K562 (cell line): ENCODE data around the gene WDR64. TPM values are rescaled to one million over a fixed set of nuclear protein-coding genes. Genes with fewer than 3 reads are reported as not detected.

Experiments used
- ATAC-seq: fragments of 200-7000 bp; cut with Tn5 transposase; 3 replicates; pipeline ENCODE4 v1.9.1; 2020; ENCODE audit warnings: moderate library complexity
- BruUV-seq: library from RNA; stranded (reverse); fragments of 400-500 nt; replicated peaks from 2 replicates; lab custom pipeline; 2021; lab: Mats Ljungman, UMichigan
- CTCF ChIA-PET: fragments of 300-600 bp; formaldehyde crosslinking; extraction: SDS; loops from one replicate; lab custom pipeline; 2021; ENCODE audit warnings: low intra/inter-chr PET ratio; lab: Yijun Ruan, JAX
- POLR2A ChIA-PET: fragments of 300-600, 350-650 bp; sonication (Branson Sonifier 250); formaldehyde crosslinking; extraction: SDS; loops from one replicate; lab custom pipeline; 2021; ENCODE audit warnings: antibody characterized with exemption, inconsistent platforms; lab: Yijun Ruan, JAX
- DNase-seq, 4 experiments: peaks; one replicate each; pipeline versions ENCODE4 v3.0.0 to v3.0.0-alpha.2; 2011 to 2018; ENCODE audit warnings: low spot score in 3 of 4, mixed read lengths in 3 of 4; ENCODE audit errors: extremely low read depth in 1 of 4
- FAIRE-seq: peaks from 2 replicates; lab custom pipeline; 2011; peaks lifted over from hg19 to GRCh38; lab: Jason Lieb, UNC
- H2AFZ ChIP-seq: 2 replicates; pipeline ENCODE4 v1.6.0; 2011; ENCODE audit warnings: low read depth, low read length, control low read depth, inconsistent platforms
- H3K27ac ChIP-seq: fragments of 200-600 bp; 3 replicates; pipeline ENCODE4 v1.8.0; 2011; ENCODE audit warnings: low read depth, mild to moderate bottlenecking, control low read depth, inconsistent platforms, low read length, moderate library complexity, mixed read lengths; ENCODE audit errors: extremely low read depth
- H3K27me3 ChIP-seq, 2 experiments: fragments of 300-600 bp in 1 of 2; 2 replicates in 1 of 2; 3 replicates in 1 of 2; pipeline versions ENCODE4 v1.6.0 to v1.8.0; 2011; ENCODE audit warnings: inconsistent platforms in 2 of 2, low read length in 2 of 2, mild to moderate bottlenecking in 1 of 2, mixed read lengths in 1 of 2, moderate library complexity in 1 of 2; ENCODE audit not compliant: control insufficient read depth in 2 of 2, insufficient read depth in 2 of 2
- H3K36me3 ChIP-seq: fragments of 300-600 bp; 3 replicates; pipeline ENCODE4 v1.8.0; 2011; ENCODE audit warnings: mild to moderate bottlenecking, low read length, inconsistent platforms; ENCODE audit not compliant: control insufficient read depth, insufficient read depth
- H3K4me1 ChIP-seq, 2 experiments: fragments of 200-600 bp in 1 of 2; replicated peaks in 1 of 2; 2 replicates in 1 of 2; 3 replicates in 1 of 2; pipeline versions ENCODE4 v1.5.1 to v1.8.0; 2011; ENCODE audit warnings: inconsistent platforms in 2 of 2, low read length in 2 of 2, mild to moderate bottlenecking in 1 of 2, mixed read lengths in 1 of 2, moderate library complexity in 1 of 2; ENCODE audit not compliant: control insufficient read depth in 2 of 2, insufficient read depth in 2 of 2
- H3K4me2 ChIP-seq: 2 replicates; pipeline ENCODE4 v1.6.1; 2011; ENCODE audit warnings: low read length, control low read depth, inconsistent platforms, mixed read lengths; ENCODE audit not compliant: insufficient read depth
- H3K4me3 ChIP-seq: fragments of 200-600 bp; sonication (generic), shearing (Covaris generic); 2 replicates; pipeline ENCODE4 v1.5.1; 2016; ENCODE audit warnings: control low read depth, inconsistent platforms
- H3K79me2 ChIP-seq: fragments of 200-600 bp; 3 replicates; pipeline ENCODE4 v1.8.0; 2011; ENCODE audit warnings: low read length, inconsistent platforms; ENCODE audit not compliant: control insufficient read depth, insufficient read depth
- H3K9ac ChIP-seq, 2 experiments: 2 replicates each; pipeline versions ENCODE4 v1.6.0 to v1.6.1; 2011; ENCODE audit warnings: low read depth in 2 of 2, low read length in 2 of 2, control low read depth in 1 of 2, inconsistent platforms in 1 of 2, mild to moderate bottlenecking in 1 of 2, mixed read lengths in 1 of 2; ENCODE audit not compliant: insufficient read depth in 1 of 2
- H3K9me1 ChIP-seq: one replicate; pipeline ENCODE4 v1.6.0; 2011; ENCODE audit warnings: inconsistent platforms, mild to moderate bottlenecking, low read length, moderate library complexity; ENCODE audit not compliant: control insufficient read depth, insufficient read depth
- H3K9me3 ChIP-seq: replicated peaks from 2 replicates; pipeline ENCODE4 v1.5.1; 2011; ENCODE audit warnings: low read depth, low read length, inconsistent platforms; ENCODE audit not compliant: control insufficient read depth, insufficient read depth
- H4K20me1 ChIP-seq: replicated peaks from 2 replicates; pipeline ENCODE4 v1.6.1; 2011; ENCODE audit warnings: low read length, inconsistent platforms, mixed read lengths; ENCODE audit not compliant: control insufficient read depth, insufficient read depth
- CAMTA2 ChIP-seq: fragments of 250-450 bp; sonication (Bioruptor Pico); conservative IDR thresholded peaks from 2 replicates; pipeline ENCODE4 v1.5.1; 2022
- CCNT2 ChIP-seq: IDR thresholded peaks from 2 replicates; pipeline ENCODE4 v1.6.1; 2011; ENCODE audit warnings: borderline replicate concordance, low read depth, mild to moderate bottlenecking, moderate library complexity, mixed read lengths, low read length; ENCODE audit not compliant: insufficient read length; ENCODE audit errors: extremely low read depth
- CEBPB ChIP-seq: fragments of 450-650 bp; IDR thresholded peaks from 2 replicates; pipeline ENCODE4 v1.6.1; 2016; ENCODE audit warnings: missing genetic modification characterization, missing compliant biosample characterization
- DPF2 ChIP-seq: fragments of 450-650 bp; IDR thresholded peaks from 2 replicates; pipeline ENCODE4 v1.6.1; 2016
- FOXK2 ChIP-seq, 2 experiments: fragments of 450-650 bp; IDR thresholded peaks in 1 of 2; conservative IDR thresholded peaks in 1 of 2; 2 replicates each; pipeline ENCODE4 v1.6.1; 2016; ENCODE audit warnings: low read depth in 2 of 2, mild to moderate bottlenecking in 1 of 2
- FOXO4 ChIP-seq: fragments of 450-650 bp; formaldehyde crosslinking; IDR thresholded peaks from 2 replicates; pipeline ENCODE4 v1.4.0; 2020; ENCODE audit warnings: mild to moderate bottlenecking, moderate library complexity
- HDGF ChIP-seq: fragments of 450-650 bp; IDR thresholded peaks from 2 replicates; pipeline ENCODE4 v1.6.1; 2016
- HNRNPK ChIP-seq: fragments of 200-400 bp; formaldehyde crosslinking; IDR thresholded peaks from one replicate; pipeline ENCODE4 v1.6.1; 2018; ENCODE audit warnings: mild to moderate bottlenecking, low read depth, low read length; ENCODE audit not compliant: poor library complexity, severe bottlenecking
- PRDM10 ChIP-seq: fragments of 450-650 bp; IDR thresholded peaks from 2 replicates; pipeline ENCODE4 v1.6.1; 2018; ENCODE audit not compliant: partially characterized antibody
- RCOR1 ChIP-seq, 2 experiments: IDR thresholded peaks; 2 replicates each; pipeline ENCODE4 v1.6.1; 2012; ENCODE audit warnings: low read depth in 2 of 2, low read length in 2 of 2, borderline replicate concordance in 1 of 2, improper control_type of control experiment in 1 of 2
- SMARCA4 ChIP-seq: fragments of 450-650 bp; IDR thresholded peaks from 2 replicates; pipeline ENCODE4 v1.6.1; 2016
- SOX6 ChIP-seq: fragments of 450-650 bp; IDR thresholded peaks from 2 replicates; pipeline ENCODE4 v1.6.1; 2014; ENCODE audit warnings: mild to moderate bottlenecking
- SPI1 ChIP-seq: IDR thresholded peaks from 2 replicates; pipeline ENCODE4 v1.6.1; 2011; ENCODE audit warnings: low read depth, low read length, control low read depth, borderline replicate concordance
- WGBS: fragments of 100-300 bp; shearing (Covaris generic); methylation state at CpG from one replicate; pipeline ENCODE4 v1.1.6; 2016; ENCODE audit warnings: low coverage, mixed read lengths; ENCODE audit not compliant: insufficient coverage; ENCODE audit errors: missing lambda C conversion rate; 5-methylcytosine and 5-hydroxymethylcytosine counted together
- in situ Hi-C: fragments of 300-500 bp; cut with MboI; formaldehyde crosslinking; loops from 4 replicates; pipeline ENCODE4 v1.15.0; 2018; ENCODE audit warnings: inconsistent platforms, mixed read lengths
- intact Hi-C: fragments of 100-400 bp; cut with micrococcal nuclease; formaldehyde crosslinking; loops from 2 replicates; pipeline ENCODE4 v1.14.2; 2022
- polyA plus RNA-seq, 8 experiments: library from polyadenylated mRNA; depleted of rRNA in 4 of 8; stranded (reverse) in 5 of 8; unstranded in 3 of 8; fragments of >200 nt; fragmentation: Nextera tagmentation in 2 of 8; fragmentation: Illumina TruSeq in 1 of 8; extraction: Ambion mirVana in 2 of 8; extraction: Trizol in 1 of 8; gene quantifications; 2 replicates each; pipeline versions ENCODE4 v1.2.1 to v1.2.3, GENCODE V29; 2011 to 2014; ENCODE audit warnings: inconsistent platforms in 1 of 8, missing spikeins in 1 of 8
- total RNA-seq, 7 experiments: library from RNA; depleted of rRNA in 6 of 7; stranded (reverse); fragments of >200 nt in 6 of 7; fragmentation: Illumina TruSeq in 2 of 7; extraction: Trizol in 2 of 7; gene quantifications; 2 replicates each; pipeline versions ENCODE4 v1.2.1 to v1.2.3, GENCODE V29; 2011 to 2021; ENCODE audit warnings: low replicate concordance in 1 of 7
- TF ChIP-seq, protein P1 (sequence below): sonication (generic); formaldehyde crosslinking; IDR thresholded peaks from 2 replicates; pipeline ENCODE4 v1.8.1; 2023; ENCODE audit warnings: mild to moderate bottlenecking, missing genetic modification reagents

Gene WDR64
- total and polyA plus RNA-seq, 9 of the 15 experiments (the other 6 are each of a cell fraction or from before 2014, with no cell fraction given), result 0.06 to 0.29 (median 0.19) TPM; not detected in 5

- H3K36me3 ChIP-seq, result peaks cover 52% of the 10 kb centered on the region
- POLR2A ChIA-PET, result interaction anchor here (1.1 to 1.9 kb wide), 5 partner anchors 8 to 205 kb away, joined by 4 to 8 read pairs (median 6); no protein-coding TSS in a partner anchor
- peaks cover 21% of the 10 kb centered on the region for H3K9me3 ChIP-seq
- peaks cover 75% of the 10 kb centered on the region for H3K79me2 ChIP-seq
- peaks cover 7 to 9% of the 10 kb centered on the region in 2 experiments for H3K4me1 ChIP-seq
- no peaks in the 10 kb centered on the region for H3K27me3 ChIP-seq
- peak overlapping the region; percentile 98 for H3K4me2 ChIP-seq
- CTCF ChIA-PET, result no interaction called here
- H3K4me3 ChIP-seq, result peak overlapping the region; percentile 88
- 12% methylated on average over 4 of the region's 4 CpGs for WGBS
- no peak overlapping the region for H2AFZ ChIP-seq
- in situ Hi-C loops, result no loop called here
- DNase-seq (peak in 2 of 4 experiments; percentile 18 to 49), FAIRE-seq (peak; percentile 37), ATAC-seq (peak; percentile 1; the same call in 2 of the 3 replicates)
- H3K9me1 ChIP-seq, result no peaks in the 10 kb centered on the region
- H3K27ac ChIP-seq, result peak overlapping the region; percentile 26; the same call in 1 of the 3 replicates
- intact Hi-C loops, result loop anchor here (1.0 to 5.0 kb wide), 2 partner anchors 59 to 80 kb away; no protein-coding TSS in a partner anchor
- peak overlapping the region; percentile 84 to 86; a peak in 3 of 4 replicates for H3K9ac ChIP-seq
- no TSS peak for BruUV-seq
- H4K20me1 ChIP-seq, result peaks cover 3% of the 10 kb centered on the region; the same call in 1 of the 2 replicates
- TF ChIP-seq FOXO4, result no peak
- TF ChIP-seq, protein P1, sequence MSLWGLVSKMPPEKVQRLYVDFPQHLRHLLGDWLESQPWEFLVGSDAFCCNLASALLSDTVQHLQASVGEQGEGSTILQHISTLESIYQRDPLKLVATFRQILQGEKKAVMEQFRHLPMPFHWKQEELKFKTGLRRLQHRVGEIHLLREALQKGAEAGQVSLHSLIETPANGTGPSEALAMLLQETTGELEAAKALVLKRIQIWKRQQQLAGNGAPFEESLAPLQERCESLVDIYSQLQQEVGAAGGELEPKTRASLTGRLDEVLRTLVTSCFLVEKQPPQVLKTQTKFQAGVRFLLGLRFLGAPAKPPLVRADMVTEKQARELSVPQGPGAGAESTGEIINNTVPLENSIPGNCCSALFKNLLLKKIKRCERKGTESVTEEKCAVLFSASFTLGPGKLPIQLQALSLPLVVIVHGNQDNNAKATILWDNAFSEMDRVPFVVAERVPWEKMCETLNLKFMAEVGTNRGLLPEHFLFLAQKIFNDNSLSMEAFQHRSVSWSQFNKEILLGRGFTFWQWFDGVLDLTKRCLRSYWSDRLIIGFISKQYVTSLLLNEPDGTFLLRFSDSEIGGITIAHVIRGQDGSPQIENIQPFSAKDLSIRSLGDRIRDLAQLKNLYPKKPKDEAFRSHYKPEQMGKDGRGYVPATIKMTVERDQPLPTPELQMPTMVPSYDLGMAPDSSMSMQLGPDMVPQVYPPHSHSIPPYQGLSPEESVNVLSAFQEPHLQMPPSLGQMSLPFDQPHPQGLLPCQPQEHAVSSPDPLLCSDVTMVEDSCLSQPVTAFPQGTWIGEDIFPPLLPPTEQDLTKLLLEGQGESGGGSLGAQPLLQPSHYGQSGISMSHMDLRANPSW (CRISPR knock-in tag), result no peak
- peak; percentile 23 for TF ChIP-seq PRDM10
- TF ChIP-seq SOX6, result peak; percentile 40; the same call in 1 of the 2 replicates
- peak; percentile 23; the same call in 1 of the 2 replicates for TF ChIP-seq SMARCA4
- TF ChIP-seq DPF2, result peak; percentile 27; the same call in 1 of the 2 replicates
- TF ChIP-seq RCOR1 (IDR thresholded peaks at IDR 0.05; ENCODE audit: borderline replicate concordance in 1 of 2, low read depth in 2 of 2, low read length in 2 of 2), result peak in 1 of 2 experiments; percentile 19; a peak in 1 of 4 replicates
- peak; percentile 79; the same call in 1 of the 2 replicates for TF ChIP-seq SPI1
- TF ChIP-seq CAMTA2 (CRISPR knock-in tag), result no peak
- TF ChIP-seq FOXK2 (conservative IDR thresholded peaks at IDR 0.05 in 1 of 2, IDR thresholded peaks at IDR 0.05 in 1 of 2; ENCODE audit: low read depth in 2 of 2), result no peak
- no peak for TF ChIP-seq HDGF
- TF ChIP-seq HNRNPK, result no peak
- peak; percentile 77 for TF ChIP-seq CEBPB (tag)
- peak; percentile 21 for TF ChIP-seq CCNT2
These were observed 14.5 kb upstream of the WDR64 start for GRCh38 chr1:241637604-241638003.
